K562 (cell line): ENCODE results near the gene MAD1L1. TPM values are rescaled to one million over a fixed set of nuclear protein-coding genes. Genes with fewer than 3 reads are reported as not detected.

Experiments
- ADNP ChIP-seq: fragments of 200-800 bp; sonication (Bioruptor generic); IDR thresholded peaks from 2 replicates; pipeline ENCODE4 v1.6.1; 2016; ENCODE audit warnings: missing genetic modification characterization, missing compliant biosample characterization
- ATF7 ChIP-seq: fragments of 450-650 bp; IDR thresholded peaks from 2 replicates; pipeline ENCODE4 v1.7.1; 2014; ENCODE audit warnings: mild to moderate bottlenecking, moderate library complexity
- CBX3 ChIP-seq, 2 experiments: IDR thresholded peaks; 1 replicate in 1 of 2; 2 replicates in 1 of 2; pipeline ENCODE4 v1.6.1; 2012; ENCODE audit warnings: inconsistent platforms in 2 of 2, low read length in 2 of 2, borderline replicate concordance in 1 of 2, control low read depth in 1 of 2
- CREB1 ChIP-seq, 2 experiments: sonication (generic) in 1 of 2; formaldehyde crosslinking in 1 of 2; IDR thresholded peaks; 2 replicates each; pipeline versions ENCODE4 v1.6.1 to v1.8.0; 2012 to 2022; ENCODE audit warnings: inconsistent platforms in 1 of 2, mild to moderate bottlenecking in 1 of 2, missing genetic modification reagents in 1 of 2, moderate library complexity in 1 of 2
- FOXJ3 ChIP-seq: sonication (generic); formaldehyde crosslinking; IDR thresholded peaks from 2 replicates; pipeline ENCODE4 v1.4.0; 2020; ENCODE audit warnings: mild to moderate bottlenecking, missing genetic modification reagents
- FOXK2 ChIP-seq, 2 experiments: fragments of 450-650 bp; IDR thresholded peaks in 1 of 2; conservative IDR thresholded peaks in 1 of 2; 2 replicates each; pipeline ENCODE4 v1.6.1; 2016; ENCODE audit warnings: low read depth in 2 of 2, mild to moderate bottlenecking in 1 of 2
- KLF6 ChIP-seq: fragments of 250-450 bp; sonication (Bioruptor Pico); IDR thresholded peaks from 2 replicates; pipeline ENCODE4 v1.4.0; 2020; ENCODE audit warnings: mild to moderate bottlenecking, moderate library complexity, borderline replicate concordance
- NFRKB ChIP-seq: fragments of 450-650 bp; IDR thresholded peaks from 2 replicates; pipeline ENCODE4 v1.6.1; 2016; ENCODE audit warnings: low read depth
- PHB ChIP-seq: fragments of 250-450 bp; sonication (Bioruptor Pico); IDR thresholded peaks from 2 replicates; pipeline ENCODE4 v1.5.0; 2021
- PHF20 ChIP-seq: fragments of 450-650 bp; IDR thresholded peaks from 2 replicates; pipeline ENCODE4 v1.6.1; 2018; ENCODE audit not compliant: partially characterized antibody
- SP1 ChIP-seq: sonication (generic); formaldehyde crosslinking; IDR thresholded peaks from 2 replicates; pipeline ENCODE4 v1.8.1; 2022; ENCODE audit warnings: mild to moderate bottlenecking, missing genetic modification reagents
- SPI1 ChIP-seq: IDR thresholded peaks from 2 replicates; pipeline ENCODE4 v1.6.1; 2011; ENCODE audit warnings: low read depth, low read length, control low read depth, borderline replicate concordance
- ZBTB1 ChIP-seq: sonication (generic); formaldehyde crosslinking; IDR thresholded peaks from 2 replicates; pipeline ENCODE4 v1.8.1; 2023; ENCODE audit warnings: missing genetic modification reagents, low read depth, mild to moderate bottlenecking, borderline replicate concordance
- ZNF316 ChIP-seq: fragments of 450-650 bp; IDR thresholded peaks from 2 replicates; pipeline ENCODE4 v1.6.1; 2016
- ZNF707 ChIP-seq: fragments of 250-450 bp; sonication (Bioruptor Pico); conservative IDR thresholded peaks from 2 replicates; pipeline ENCODE4 v1.8.0; 2022; ENCODE audit warnings: inconsistent platforms, mild to moderate bottlenecking, moderate library complexity
- ZNF780A ChIP-seq: fragments of 250-450 bp; sonication (Bioruptor Pico); IDR thresholded peaks from 2 replicates; pipeline ENCODE4 v1.5.0; 2021; ENCODE audit warnings: mild to moderate bottlenecking
- polyA plus RNA-seq, 8 experiments: library from polyadenylated mRNA; depleted of rRNA in 4 of 8; stranded (reverse) in 5 of 8; unstranded in 3 of 8; fragments of >200 nt; fragmentation: Nextera tagmentation in 2 of 8; fragmentation: Illumina TruSeq in 1 of 8; extraction: Ambion mirVana in 2 of 8; extraction: Trizol in 1 of 8; gene quantifications; 2 replicates each; pipeline versions ENCODE4 v1.2.1 to v1.2.3, GENCODE V29; 2011 to 2014; ENCODE audit warnings: inconsistent platforms in 1 of 8, missing spikeins in 1 of 8
- total RNA-seq, 7 experiments: library from RNA; depleted of rRNA in 6 of 7; stranded (reverse); fragments of >200 nt in 6 of 7; fragmentation: Illumina TruSeq in 2 of 7; extraction: Trizol in 2 of 7; gene quantifications; 2 replicates each; pipeline versions ENCODE4 v1.2.1 to v1.2.3, GENCODE V29; 2011 to 2021; ENCODE audit warnings: low replicate concordance in 1 of 7
- TF ChIP-seq, protein P1 (sequence below): IDR thresholded peaks from 3 replicates; pipeline ENCODE4 v1.6.1; 2011; ENCODE audit warnings: borderline replicate concordance, mild to moderate bottlenecking, moderate library complexity; ENCODE audit not compliant: insufficient read length; ENCODE audit errors: extremely low read depth
- TF ChIP-seq, protein P2 (sequence below): sonication (generic); formaldehyde crosslinking; IDR thresholded peaks from 2 replicates; pipeline ENCODE4 v1.5.0; 2020; ENCODE audit warnings: missing genetic modification reagents
- TF ChIP-seq, protein P3 (sequence below): sonication (generic); formaldehyde crosslinking; IDR thresholded peaks from 2 replicates; pipeline ENCODE4 v1.9.0; 2022; ENCODE audit warnings: mild to moderate bottlenecking, missing genetic modification reagents
- TF ChIP-seq, protein P4 (sequence below), 2 experiments: fragments of 250-450 bp in 1 of 2; fragments of 450-650 bp in 1 of 2; sonication (Bioruptor Pico) in 1 of 2; IDR thresholded peaks; 2 replicates each; pipeline versions ENCODE4 v1.6.1 to v1.8.0; 2016 to 2021; ENCODE audit warnings: mild to moderate bottlenecking in 2 of 2, moderate library complexity in 2 of 2, missing compliant biosample characterization in 1 of 2, missing genetic modification characterization in 1 of 2
- TF ChIP-seq, protein P5 (sequence below): sonication (generic); formaldehyde crosslinking; IDR thresholded peaks from 2 replicates; pipeline ENCODE4 v1.8.0; 2022; ENCODE audit warnings: mild to moderate bottlenecking, missing genetic modification reagents

Gene MAD1L1
- total and polyA plus RNA-seq, 9 of the 15 experiments (the other 6 are each of a cell fraction or from before 2014, with no cell fraction given): 1.7 to 89.7 (median 18.0) TPM

DNA sequence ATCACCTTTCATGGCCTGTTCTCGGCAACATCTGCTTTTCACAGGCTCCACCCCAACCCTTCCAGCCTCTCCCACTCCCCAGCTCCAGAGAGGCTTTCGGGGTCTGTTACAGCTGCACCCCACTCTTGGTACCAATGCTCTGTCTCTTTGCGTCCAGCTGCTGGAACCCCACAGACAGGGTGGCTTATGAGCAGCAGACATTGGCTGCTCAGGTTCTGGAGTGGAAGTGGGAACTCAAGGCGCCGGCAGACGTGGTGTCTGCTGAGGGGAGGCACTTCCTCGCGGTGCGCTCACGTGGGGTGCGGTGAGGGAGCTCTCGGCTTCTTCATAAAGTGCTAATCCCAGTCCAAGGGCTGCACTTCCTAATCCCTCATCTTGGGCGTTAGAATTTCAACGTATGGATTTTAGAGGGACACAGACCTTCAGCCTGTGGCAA, 377.0 kb downstream of the MAD1L1 start (continued):
- TF ChIP-seq, protein P1, sequence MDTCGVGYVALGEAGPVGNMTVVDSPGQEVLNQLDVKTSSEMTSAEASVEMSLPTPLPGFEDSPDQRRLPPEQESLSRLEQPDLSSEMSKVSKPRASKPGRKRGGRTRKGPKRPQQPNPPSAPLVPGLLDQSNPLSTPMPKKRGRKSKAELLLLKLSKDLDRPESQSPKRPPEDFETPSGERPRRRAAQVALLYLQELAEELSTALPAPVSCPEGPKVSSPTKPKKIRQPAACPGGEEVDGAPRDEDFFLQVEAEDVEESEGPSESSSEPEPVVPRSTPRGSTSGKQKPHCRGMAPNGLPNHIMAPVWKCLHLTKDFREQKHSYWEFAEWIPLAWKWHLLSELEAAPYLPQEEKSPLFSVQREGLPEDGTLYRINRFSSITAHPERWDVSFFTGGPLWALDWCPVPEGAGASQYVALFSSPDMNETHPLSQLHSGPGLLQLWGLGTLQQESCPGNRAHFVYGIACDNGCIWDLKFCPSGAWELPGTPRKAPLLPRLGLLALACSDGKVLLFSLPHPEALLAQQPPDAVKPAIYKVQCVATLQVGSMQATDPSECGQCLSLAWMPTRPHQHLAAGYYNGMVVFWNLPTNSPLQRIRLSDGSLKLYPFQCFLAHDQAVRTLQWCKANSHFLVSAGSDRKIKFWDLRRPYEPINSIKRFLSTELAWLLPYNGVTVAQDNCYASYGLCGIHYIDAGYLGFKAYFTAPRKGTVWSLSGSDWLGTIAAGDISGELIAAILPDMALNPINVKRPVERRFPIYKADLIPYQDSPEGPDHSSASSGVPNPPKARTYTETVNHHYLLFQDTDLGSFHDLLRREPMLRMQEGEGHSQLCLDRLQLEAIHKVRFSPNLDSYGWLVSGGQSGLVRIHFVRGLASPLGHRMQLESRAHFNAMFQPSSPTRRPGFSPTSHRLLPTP: no peak
- TF ChIP-seq ZNF780A (CRISPR knock-in tag) (no peak), CBX3 (IDR thresholded peaks at IDR 0.05; ENCODE audit: borderline replicate concordance in 1 of 2, low read length in 2 of 2) (peak in 1 of 2 experiments; percentile 82; a peak in 1 of 3 replicates), CREB1 (IDR thresholded peaks at IDR 0.05) (no peak), CREB1 (CRISPR knock-in tag; IDR thresholded peaks at IDR 0.05) (peak; percentile 18; the same call in 1 of the 2 replicates), PHF20 (peak; percentile 2), ZBTB1 (peak; percentile 74; the same call in 1 of the 2 replicates), PHB (CRISPR knock-in tag) (no peak), NFRKB (peak; percentile 40; the same call in 1 of the 2 replicates), ZNF707 (CRISPR knock-in tag) (peak; percentile 98), FOXK2 (conservative IDR thresholded peaks at IDR 0.05 in 1 of 2, IDR thresholded peaks at IDR 0.05 in 1 of 2; ENCODE audit: low read depth in 2 of 2) (no peak), FOXJ3 (no peak), ZNF316 (peak; percentile 65), SPI1 (0 out of 2 replicates have a peak, but pooled peaks have one; percentile 39), SP1 (CRISPR knock-in tag) (no peak; the same call in 1 of the 2 replicates), ATF7 (no peak), ADNP (peak; percentile 84), KLF6 (0 out of 2 replicates have a peak, but pooled peaks have one; percentile 19)
- TF ChIP-seq, protein P2, sequence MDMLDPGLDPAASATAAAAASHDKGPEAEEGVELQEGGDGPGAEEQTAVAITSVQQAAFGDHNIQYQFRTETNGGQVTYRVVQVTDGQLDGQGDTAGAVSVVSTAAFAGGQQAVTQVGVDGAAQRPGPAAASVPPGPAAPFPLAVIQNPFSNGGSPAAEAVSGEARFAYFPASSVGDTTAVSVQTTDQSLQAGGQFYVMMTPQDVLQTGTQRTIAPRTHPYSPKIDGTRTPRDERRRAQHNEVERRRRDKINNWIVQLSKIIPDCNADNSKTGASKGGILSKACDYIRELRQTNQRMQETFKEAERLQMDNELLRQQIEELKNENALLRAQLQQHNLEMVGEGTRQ (CRISPR knock-in tag): peak; percentile 44; the same call in 1 of the 2 replicates
- TF ChIP-seq, protein P3, sequence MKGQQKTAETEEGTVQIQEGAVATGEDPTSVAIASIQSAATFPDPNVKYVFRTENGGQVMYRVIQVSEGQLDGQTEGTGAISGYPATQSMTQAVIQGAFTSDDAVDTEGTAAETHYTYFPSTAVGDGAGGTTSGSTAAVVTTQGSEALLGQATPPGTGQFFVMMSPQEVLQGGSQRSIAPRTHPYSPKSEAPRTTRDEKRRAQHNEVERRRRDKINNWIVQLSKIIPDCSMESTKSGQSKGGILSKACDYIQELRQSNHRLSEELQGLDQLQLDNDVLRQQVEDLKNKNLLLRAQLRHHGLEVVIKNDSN: peak; percentile 76
- TF ChIP-seq, protein P4, sequence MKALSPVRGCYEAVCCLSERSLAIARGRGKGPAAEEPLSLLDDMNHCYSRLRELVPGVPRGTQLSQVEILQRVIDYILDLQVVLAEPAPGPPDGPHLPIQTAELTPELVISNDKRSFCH (CRISPR knock-in tag; IDR thresholded peaks at IDR 0.05): peak; percentile 22; the same call in 1 of the 2 replicates
- TF ChIP-seq, protein P4 (tag; IDR thresholded peaks at IDR 0.05): no peak
- TF ChIP-seq, protein P5, sequence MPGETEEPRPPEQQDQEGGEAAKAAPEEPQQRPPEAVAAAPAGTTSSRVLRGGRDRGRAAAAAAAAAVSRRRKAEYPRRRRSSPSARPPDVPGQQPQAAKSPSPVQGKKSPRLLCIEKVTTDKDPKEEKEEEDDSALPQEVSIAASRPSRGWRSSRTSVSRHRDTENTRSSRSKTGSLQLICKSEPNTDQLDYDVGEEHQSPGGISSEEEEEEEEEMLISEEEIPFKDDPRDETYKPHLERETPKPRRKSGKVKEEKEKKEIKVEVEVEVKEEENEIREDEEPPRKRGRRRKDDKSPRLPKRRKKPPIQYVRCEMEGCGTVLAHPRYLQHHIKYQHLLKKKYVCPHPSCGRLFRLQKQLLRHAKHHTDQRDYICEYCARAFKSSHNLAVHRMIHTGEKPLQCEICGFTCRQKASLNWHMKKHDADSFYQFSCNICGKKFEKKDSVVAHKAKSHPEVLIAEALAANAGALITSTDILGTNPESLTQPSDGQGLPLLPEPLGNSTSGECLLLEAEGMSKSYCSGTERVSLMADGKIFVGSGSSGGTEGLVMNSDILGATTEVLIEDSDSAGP (CRISPR knock-in tag): no peak
- TF ChIP-seq, all 486 proteins: peak for 25
